Measurements from ENCODE around the gene RNF31. TPM values are rescaled to one million over a fixed set of nuclear protein-coding genes. Genes with fewer than 3 reads are reported as not detected.

RNF31 gene
- total and polyA plus RNA-seq, 2 donors (not counting 1 experiment from before 2014, with no cell fraction given): 69.8 to 103 TPM

- Histone ChIP-seq H3K4me2 (replicated peaks; ENCODE audit: low read depth, low read length, poor library complexity, severe bottlenecking) (no peak overlapping the region), H3K27me3 (replicated peaks in 1 of 4; ENCODE audit: control extremely low read depth in 1 of 4, control insufficient read depth in 3 of 4, insufficient read depth in 4 of 4, low read length in 3 of 4) (no peaks in the 10 kb centered on the region), H3K4me3 (ENCODE audit: control extremely low read depth in 1 of 5, extremely low read depth in 1 of 5, insufficient read depth in 1 of 5, low read depth in 2 of 5, low read length in 4 of 5) (no peak overlapping the region), H3K36me3 (replicated peaks in 1 of 2; ENCODE audit: control extremely low read depth in 1 of 2, control insufficient read depth in 1 of 2, extremely low read depth in 1 of 2, insufficient read depth in 2 of 2, low read length in 1 of 2) (peaks cover 5 to 73% of the 10 kb centered on the region in 2 experiments), H3K4me1 (ENCODE audit: control insufficient read depth in 2 of 2, insufficient read depth in 2 of 2, low read length in 2 of 2) (peaks cover 9 to 10% of the 10 kb centered on the region in 2 donors), H3K27ac (ENCODE audit: low read length in 2 of 2) (no peak overlapping the region), H4K20me1 (ENCODE audit: control insufficient read depth, insufficient read depth, low read length, poor library complexity, severe bottlenecking) (no peaks in the 10 kb centered on the region), H2AFZ (ENCODE audit: insufficient read depth, low read depth, low read length, poor library complexity, severe bottlenecking) (no peak overlapping the region), H3K9me3 (ENCODE audit: control extremely low read depth in 1 of 3, control insufficient read depth in 2 of 3, insufficient read depth in 1 of 3, low read length in 2 of 3) (no peaks in the 10 kb centered on the region), H3K9ac (ENCODE audit: low read length) (no peak overlapping the region), H3K79me2 (ENCODE audit: control insufficient read depth, insufficient read depth, low read length) (peaks cover 33% of the 10 kb centered on the region)
- Mint-ChIP-seq H3K27me3 (no peaks in the 10 kb centered on the region), H3K4me1 (peaks cover 20% of the 10 kb centered on the region), H3K4me3 (no peak overlapping the region), H3K9me3 (ENCODE audit: insufficient read depth) (no peaks in the 10 kb centered on the region), H3K27ac (no peak overlapping the region)
- CTCF ChIA-PET: no interaction called here
- ATAC-seq (ENCODE audit: low read depth) (no peak), DNase-seq (no peak)
- no peak for TF ChIP-seq EZH2 (IDR thresholded peaks at IDR 0.05; ENCODE audit: borderline replicate concordance, insufficient read depth, low read depth, low read length, poor library complexity, severe bottlenecking)
- intact Hi-C loops (cut with micrococcal nuclease): no loop called here
- POLR2A ChIA-PET: no interaction called here
- WGBS (ENCODE audit: insufficient coverage): 99% methylated on average over 11 of the region's 15 CpGs
Observed at GRCh38 chr14:24183014-24183481, 35.8 kb downstream of the RNF31 start.

- ATAC-seq (ENCODE audit: low read depth): no peak
- Histone ChIP-seq H3K4me2 (replicated peaks; ENCODE audit: low read depth, low read length, poor library complexity, severe bottlenecking) (no peak overlapping the region), H3K9me3 (ENCODE audit: control extremely low read depth in 1 of 3, control insufficient read depth in 2 of 3, insufficient read depth in 1 of 3, low read length in 2 of 3) (no peaks in the 10 kb centered on the region), H3K27me3 (replicated peaks in 1 of 4; ENCODE audit: control extremely low read depth in 1 of 4, control insufficient read depth in 3 of 4, insufficient read depth in 4 of 4, low read length in 3 of 4) (no peaks in the 10 kb centered on the region), H3K79me2 (ENCODE audit: control insufficient read depth, insufficient read depth, low read length) (peaks cover 34% of the 10 kb centered on the region), H3K4me1 (ENCODE audit: control insufficient read depth in 2 of 2, insufficient read depth in 2 of 2, low read length in 2 of 2) (peaks cover 14 to 17% of the 10 kb centered on the region in 2 donors), H3K36me3 (replicated peaks in 1 of 2; ENCODE audit: control extremely low read depth in 1 of 2, control insufficient read depth in 1 of 2, extremely low read depth in 1 of 2, insufficient read depth in 2 of 2, low read length in 1 of 2) (peaks cover 5 to 71% of the 10 kb centered on the region in 2 experiments), H3K27ac (ENCODE audit: low read length in 2 of 2) (no peak overlapping the region), H2AFZ (ENCODE audit: insufficient read depth, low read depth, low read length, poor library complexity, severe bottlenecking) (no peak overlapping the region), H4K20me1 (ENCODE audit: control insufficient read depth, insufficient read depth, low read length, poor library complexity, severe bottlenecking) (no peaks in the 10 kb centered on the region), H3K9ac (ENCODE audit: low read length) (no peak overlapping the region), H3K4me3 (ENCODE audit: control extremely low read depth in 1 of 5, extremely low read depth in 1 of 5, insufficient read depth in 1 of 5, low read depth in 2 of 5, low read length in 4 of 5) (no peak overlapping the region)
- H3K9me3 Mint-ChIP-seq (ENCODE audit: insufficient read depth): no peaks in the 10 kb centered on the region
- ChIA-PET CTCF (interaction anchor here (0.5 kb wide), 1 partner anchor 58 kb away, joined by 3 read pairs; no protein-coding TSS in a partner anchor), POLR2A (interaction anchor here (0.8 kb wide), 1 partner anchor 22 kb away, joined by 6 read pairs; no protein-coding TSS in a partner anchor)
- DNase-seq: no peak
- H3K4me1 Mint-ChIP-seq: peaks cover 28% of the 10 kb centered on the region
- no peak overlapping the region for H3K4me3 Mint-ChIP-seq
- intact Hi-C loops (cut with micrococcal nuclease): no loop called here
- TF ChIP-seq CTCF (IDR thresholded peaks at IDR 0.05) (no peak), EZH2 (IDR thresholded peaks at IDR 0.05; ENCODE audit: borderline replicate concordance, insufficient read depth, low read depth, low read length, poor library complexity, severe bottlenecking) (no peak)
- no peak overlapping the region for H3K27ac Mint-ChIP-seq
- H3K27me3 Mint-ChIP-seq: no peaks in the 10 kb centered on the region
- 94% methylated on average over 18 of the region's 19 CpGs for WGBS (ENCODE audit: insufficient coverage)
Observed at GRCh38 chr14:24184104-24184970, 37.0 kb downstream of the RNF31 start.
